Measurements from ENCODE around the gene TENM3.

GRCh38 chr4:182318256-182318655, 75.1 kb downstream of the TENM3 start:
- TF ChIP-seq CTCF (IDR thresholded peaks at IDR 0.05) = no peak
- TF ChIP-seq POLR2A (IDR thresholded peaks at IDR 0.05) = no peak
- TF ChIP-seq POLR2AphosphoS5 (IDR thresholded peaks at IDR 0.05) = no peak
